OCI-LY1 (cell line): ENCODE results near the gene LMF2.

ENCODE experiments used
- CTCF ChIP-seq: fragments of 200-600 bp; sonication (generic), shearing (Covaris generic); IDR thresholded peaks from 2 replicates; pipeline ENCODE4 v1.5.1; 2017; ENCODE audit warnings: mild to moderate bottlenecking, antibody characterized with exemption, low read length, moderate library complexity, mixed read lengths
- EZH2 ChIP-seq: fragments of 200-600 bp; sonication (generic), shearing (Covaris generic); IDR thresholded peaks from 2 replicates; pipeline ENCODE4 v1.8.0; 2017; ENCODE audit warnings: borderline replicate concordance, mixed run types, mild to moderate bottlenecking, antibody characterized with exemption, low read length, moderate library complexity, mixed read lengths

DNA sequence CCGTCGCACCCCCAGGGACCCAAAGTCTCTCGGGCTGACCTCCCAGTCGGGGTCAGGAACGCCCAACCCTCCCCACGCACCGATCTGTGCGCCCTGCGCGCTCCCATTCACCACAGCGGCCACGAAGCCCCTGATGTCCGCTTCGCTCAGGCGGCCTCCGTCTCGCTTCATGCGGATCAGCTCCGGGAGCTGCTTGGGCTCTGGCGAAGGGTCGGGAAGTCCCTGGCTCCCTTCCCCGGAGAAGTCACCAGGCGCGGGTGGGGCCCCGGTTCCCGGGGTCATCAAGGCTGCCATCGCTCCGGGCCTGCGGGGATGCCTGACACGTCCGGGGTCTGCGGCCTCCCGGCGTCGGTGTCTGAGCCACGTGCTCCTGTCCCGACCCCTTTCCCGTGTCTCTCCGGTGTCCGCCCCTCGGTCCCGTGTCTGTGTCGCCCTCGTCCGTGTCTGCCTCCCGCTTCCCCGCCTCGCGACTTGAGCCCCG is 22.0 kb upstream of the LMF2 start:
- TF ChIP-seq CTCF (no peak), EZH2 (no peak)
